Ishikawa (cell line): Measurements from ENCODE around the gene ACYP2.

Experiments used
- CEBPB ChIP-seq: IDR thresholded peaks from 2 replicates; pipeline ENCODE4 v1.6.1; 2012
- CREB1 ChIP-seq: IDR thresholded peaks from 2 replicates; pipeline ENCODE4 v1.6.1; 2012; ENCODE audit warnings: low read depth
- EGR1 ChIP-seq: IDR thresholded peaks from 2 replicates; pipeline ENCODE4 v1.6.1; 2012
- EP300 ChIP-seq: IDR thresholded peaks from 2 replicates; pipeline ENCODE4 v1.6.1; 2012; ENCODE audit warnings: borderline replicate concordance
- FOXM1 ChIP-seq: IDR thresholded peaks from 2 replicates; pipeline ENCODE4 v1.6.1; 2012; ENCODE audit warnings: low read depth, borderline replicate concordance
- MAX ChIP-seq: IDR thresholded peaks from 2 replicates; pipeline ENCODE4 v1.6.1; 2012
- NFIC ChIP-seq: IDR thresholded peaks from 2 replicates; pipeline ENCODE4 v1.6.1; 2012
- RAD21 ChIP-seq: IDR thresholded peaks from 2 replicates; pipeline ENCODE4 v1.6.1; 2012; ENCODE audit warnings: low read depth
- REST ChIP-seq: IDR thresholded peaks from 2 replicates; pipeline ENCODE4 v1.6.1; 2012; ENCODE audit warnings: low read depth, mild to moderate bottlenecking
- TAF1 ChIP-seq: IDR thresholded peaks from 2 replicates; pipeline ENCODE4 v1.6.1; 2012; ENCODE audit warnings: low read depth, mild to moderate bottlenecking
- TCF12 ChIP-seq: IDR thresholded peaks from 2 replicates; pipeline ENCODE4 v1.6.1; 2012; ENCODE audit warnings: low read depth
- TEAD4 ChIP-seq: IDR thresholded peaks from 2 replicates; pipeline ENCODE4 v1.6.1; 2012
- USF1 ChIP-seq: IDR thresholded peaks from 2 replicates; pipeline ENCODE4 v1.6.1; 2012
- YY1 ChIP-seq: IDR thresholded peaks from 2 replicates; pipeline ENCODE4 v1.6.1; 2012; ENCODE audit warnings: low read depth
- ZBTB7A ChIP-seq: IDR thresholded peaks from 2 replicates; pipeline ENCODE4 v1.6.1; 2012; ENCODE audit warnings: low read depth

ACYP2 gene

GRCh38 chr2:54074606-54075341, 40.6 kb upstream of the ACYP2 start:
- TF ChIP-seq ZBTB7A: no peak
- no peak for TF ChIP-seq REST
- no peak for TF ChIP-seq CEBPB
- no peak for TF ChIP-seq USF1
- no peak for TF ChIP-seq EP300
- no peak for TF ChIP-seq TAF1
- TF ChIP-seq TEAD4: no peak
- no peak for TF ChIP-seq CREB1
- no peak for TF ChIP-seq TCF12

- TF ChIP-seq MAX: no peak
- no peak for TF ChIP-seq EP300
- no peak for TF ChIP-seq RAD21
- no peak for TF ChIP-seq NFIC
- TF ChIP-seq ZBTB7A: no peak
- TF ChIP-seq TEAD4: no peak
- TF ChIP-seq EGR1: no peak
- TF ChIP-seq CEBPB: no peak
- no peak for TF ChIP-seq TAF1
Measured at GRCh38 chr2:54076586-54076985, 38.8 kb upstream of the ACYP2 start.

GRCh38 chr2:54077088-54077900, 38.1 kb upstream of the ACYP2 start:
- TF ChIP-seq ZBTB7A (no peak), TCF12 (no peak), EGR1 (no peak), TEAD4 (no peak), USF1 (no peak)

GRCh38 chr2:54079331-54079730, 36.1 kb upstream of the ACYP2 start:
- TF ChIP-seq REST (no peak), EGR1 (no peak), TCF12 (no peak), TAF1 (no peak), MAX (no peak), CEBPB (no peak), EP300 (no peak), RAD21 (no peak), FOXM1 (no peak), TEAD4 (no peak), CREB1 (no peak), NFIC (no peak), YY1 (no peak), USF1 (no peak)

- peak; percentile 36; the same call in 1 of the 2 replicates for TF ChIP-seq EP300
- TF ChIP-seq ZBTB7A: no peak
- no peak; the same call in 1 of the 2 replicates for TF ChIP-seq TEAD4
- peak; percentile 74 for TF ChIP-seq CEBPB
- TF ChIP-seq TCF12: 0 out of 2 replicates have a peak, but pooled peaks have one; percentile 23
- TF ChIP-seq YY1: no peak
Measured at GRCh38 chr2:54081574-54081973, 33.8 kb upstream of the ACYP2 start.
